SK-N-SH treated with all-trans-retinoic acid at 6 μM for 48 hours (cell line): ENCODE results near the gene SLC1A7.
"Not testable (repeated sequence)": the region's sequence is repeated elsewhere in the genome, so short reads cannot be mapped to it uniquely, and the experiment has no call there.

Experiments
- ATAC-seq: fragments of 200-7000 bp; cut with Tn5 transposase; 3 replicates; pipeline ENCODE4 v1.9.1; 2020; ENCODE audit warnings: mild to moderate bottlenecking, moderate library complexity
- ARNTL ChIP-seq: fragments of 450-650 bp; formaldehyde crosslinking; IDR thresholded peaks from 2 replicates; pipeline ENCODE4 v1.5.0; 2020; ENCODE audit warnings: low read depth, mild to moderate bottlenecking, moderate library complexity, borderline replicate concordance
- BACH2 ChIP-seq: fragments of 250-450 bp; sonication (Bioruptor Pico); IDR thresholded peaks from 2 replicates; pipeline ENCODE4 v1.9.0; 2021; ENCODE audit warnings: mild to moderate bottlenecking, borderline replicate concordance
- CSDC2 ChIP-seq: fragments of 250-450 bp; sonication (Bioruptor Pico); IDR thresholded peaks from 2 replicates; pipeline ENCODE4 v1.5.0; 2020; ENCODE audit warnings: mild to moderate bottlenecking, moderate library complexity
- ESRRG ChIP-seq: fragments of 250-450 bp; sonication (Bioruptor Pico); IDR thresholded peaks from 2 replicates; pipeline ENCODE4 v1.6.1; 2021; ENCODE audit warnings: mild to moderate bottlenecking
- GLIS3 ChIP-seq: fragments of 250-450 bp; sonication (Bioruptor Pico); IDR thresholded peaks from 2 replicates; pipeline ENCODE4 v1.5.0; 2020; ENCODE audit warnings: mild to moderate bottlenecking, moderate library complexity
- ISL1 ChIP-seq: fragments of 250-450 bp; sonication (Bioruptor Pico); IDR thresholded peaks from 2 replicates; pipeline ENCODE4 v2.1.2; 2022; ENCODE audit warnings: mild to moderate bottlenecking, moderate library complexity
- OSR1 ChIP-seq: fragments of 250-450 bp; sonication (Bioruptor Pico); IDR thresholded peaks from 2 replicates; pipeline ENCODE4 v1.8.0; 2022; ENCODE audit warnings: moderate library complexity, mild to moderate bottlenecking, inconsistent platforms
- PPARA ChIP-seq: fragments of 250-450 bp; sonication (Bioruptor Pico); IDR thresholded peaks from 2 replicates; pipeline ENCODE4 v1.5.0; 2020; ENCODE audit warnings: mild to moderate bottlenecking, borderline replicate concordance
- SNAI2 ChIP-seq: fragments of 250-450 bp; sonication (Bioruptor Pico); IDR thresholded peaks from 2 replicates; pipeline ENCODE4 v1.5.0; 2020; ENCODE audit warnings: mild to moderate bottlenecking, moderate library complexity
- TOX ChIP-seq: fragments of 250-450 bp; sonication (Bioruptor Pico); IDR thresholded peaks from 2 replicates; pipeline ENCODE4 v1.8.0; 2021; ENCODE audit warnings: mild to moderate bottlenecking, moderate library complexity, borderline replicate concordance
- TSHZ2 ChIP-seq: fragments of 250-450 bp; sonication (Bioruptor Pico); IDR thresholded peaks from 2 replicates; pipeline ENCODE4 v1.5.0; 2020; ENCODE audit warnings: mild to moderate bottlenecking, moderate library complexity
- ZC3H10 ChIP-seq: fragments of 250-450 bp; sonication (Bioruptor Pico); IDR thresholded peaks from 2 replicates; pipeline ENCODE4 v1.5.1; 2021; ENCODE audit warnings: mild to moderate bottlenecking, moderate library complexity
- ZFP3 ChIP-seq: fragments of 250-450 bp; sonication (Bioruptor Pico); IDR thresholded peaks from 2 replicates; pipeline ENCODE4 v1.5.0; 2020; ENCODE audit warnings: mild to moderate bottlenecking, moderate library complexity
- ZFP30 ChIP-seq: fragments of 450-650 bp; formaldehyde crosslinking; IDR thresholded peaks from 2 replicates; pipeline ENCODE4 v1.5.0; 2022; ENCODE audit warnings: mild to moderate bottlenecking, moderate library complexity
- ZNF565 ChIP-seq: fragments of 450-650 bp; formaldehyde crosslinking; conservative IDR thresholded peaks from 2 replicates; pipeline ENCODE4 v1.5.0; 2020; ENCODE audit warnings: low read depth, mild to moderate bottlenecking, moderate library complexity
- ZNF70 ChIP-seq: fragments of 450-650 bp; formaldehyde crosslinking; IDR thresholded peaks from 2 replicates; pipeline ENCODE4 v1.5.0; 2020; ENCODE audit warnings: mild to moderate bottlenecking, moderate library complexity
- ZNF8 ChIP-seq: fragments of 450-650 bp; formaldehyde crosslinking; IDR thresholded peaks from 2 replicates; pipeline ENCODE4 v1.5.0; 2020; ENCODE audit warnings: mild to moderate bottlenecking, moderate library complexity
- TF ChIP-seq, protein P1 (sequence below): fragments of 250-450 bp; sonication (Bioruptor Pico); IDR thresholded peaks from 2 replicates; pipeline ENCODE4 v1.8.0; 2020; ENCODE audit warnings: mild to moderate bottlenecking, moderate library complexity, borderline replicate concordance
- TF ChIP-seq, protein P2 (sequence below): fragments of 250-450 bp; sonication (Bioruptor Pico); IDR thresholded peaks from 2 replicates; pipeline ENCODE4 v1.5.1; 2020; ENCODE audit warnings: low read depth, mild to moderate bottlenecking, moderate library complexity
- TF ChIP-seq, protein P3 (sequence below): fragments of 250-450 bp; sonication (Bioruptor Pico); IDR thresholded peaks from 2 replicates; pipeline ENCODE4 v1.5.1; 2021; ENCODE audit warnings: mild to moderate bottlenecking, moderate library complexity
- TF ChIP-seq, protein P4 (sequence below): fragments of 250-450 bp; sonication (Bioruptor Pico); IDR thresholded peaks from 2 replicates; pipeline ENCODE4 v1.8.0; 2021; ENCODE audit warnings: low read depth, mild to moderate bottlenecking, moderate library complexity, borderline replicate concordance

SLC1A7 gene

DNA sequence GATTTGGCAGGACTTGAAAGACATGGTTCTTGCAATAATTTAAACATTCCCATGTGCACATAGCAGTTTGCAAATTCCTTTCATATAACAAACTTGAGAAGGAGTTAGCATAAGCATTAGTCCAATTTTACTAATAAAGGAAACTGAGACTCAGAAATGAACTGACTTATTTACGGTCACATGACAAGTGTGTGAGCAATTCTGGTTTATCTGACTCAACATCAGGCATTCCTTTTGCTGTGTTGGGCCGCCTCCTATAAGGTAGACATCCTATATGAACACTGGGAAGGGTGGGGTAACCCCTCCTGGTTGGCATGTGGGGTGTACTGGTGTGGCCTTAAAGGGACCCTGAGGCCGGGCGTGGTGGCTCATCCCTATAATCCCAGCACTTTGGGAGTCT is 45.7 kb upstream of the SLC1A7 start (continued):
- TF ChIP-seq, protein P1, sequence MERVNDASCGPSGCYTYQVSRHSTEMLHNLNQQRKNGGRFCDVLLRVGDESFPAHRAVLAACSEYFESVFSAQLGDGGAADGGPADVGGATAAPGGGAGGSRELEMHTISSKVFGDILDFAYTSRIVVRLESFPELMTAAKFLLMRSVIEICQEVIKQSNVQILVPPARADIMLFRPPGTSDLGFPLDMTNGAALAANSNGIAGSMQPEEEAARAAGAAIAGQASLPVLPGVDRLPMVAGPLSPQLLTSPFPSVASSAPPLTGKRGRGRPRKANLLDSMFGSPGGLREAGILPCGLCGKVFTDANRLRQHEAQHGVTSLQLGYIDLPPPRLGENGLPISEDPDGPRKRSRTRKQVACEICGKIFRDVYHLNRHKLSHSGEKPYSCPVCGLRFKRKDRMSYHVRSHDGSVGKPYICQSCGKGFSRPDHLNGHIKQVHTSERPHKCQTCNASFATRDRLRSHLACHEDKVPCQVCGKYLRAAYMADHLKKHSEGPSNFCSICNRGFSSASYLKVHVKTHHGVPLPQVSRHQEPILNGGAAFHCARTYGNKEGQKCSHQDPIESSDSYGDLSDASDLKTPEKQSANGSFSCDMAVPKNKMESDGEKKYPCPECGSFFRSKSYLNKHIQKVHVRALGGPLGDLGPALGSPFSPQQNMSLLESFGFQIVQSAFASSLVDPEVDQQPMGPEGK (CRISPR knock-in tag), result no peak
- TF ChIP-seq ESRRG (CRISPR knock-in tag), result no peak
- TF ChIP-seq, protein P2, sequence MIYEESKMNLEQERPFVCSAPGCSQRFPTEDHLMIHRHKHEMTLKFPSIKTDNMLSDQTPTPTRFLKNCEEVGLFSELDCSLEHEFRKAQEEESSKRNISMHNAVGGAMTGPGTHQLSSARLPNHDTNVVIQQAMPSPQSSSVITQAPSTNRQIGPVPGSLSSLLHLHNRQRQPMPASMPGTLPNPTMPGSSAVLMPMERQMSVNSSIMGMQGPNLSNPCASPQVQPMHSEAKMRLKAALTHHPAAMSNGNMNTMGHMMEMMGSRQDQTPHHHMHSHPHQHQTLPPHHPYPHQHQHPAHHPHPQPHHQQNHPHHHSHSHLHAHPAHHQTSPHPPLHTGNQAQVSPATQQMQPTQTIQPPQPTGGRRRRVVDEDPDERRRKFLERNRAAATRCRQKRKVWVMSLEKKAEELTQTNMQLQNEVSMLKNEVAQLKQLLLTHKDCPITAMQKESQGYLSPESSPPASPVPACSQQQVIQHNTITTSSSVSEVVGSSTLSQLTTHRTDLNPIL (CRISPR knock-in tag), result no peak

DNA sequence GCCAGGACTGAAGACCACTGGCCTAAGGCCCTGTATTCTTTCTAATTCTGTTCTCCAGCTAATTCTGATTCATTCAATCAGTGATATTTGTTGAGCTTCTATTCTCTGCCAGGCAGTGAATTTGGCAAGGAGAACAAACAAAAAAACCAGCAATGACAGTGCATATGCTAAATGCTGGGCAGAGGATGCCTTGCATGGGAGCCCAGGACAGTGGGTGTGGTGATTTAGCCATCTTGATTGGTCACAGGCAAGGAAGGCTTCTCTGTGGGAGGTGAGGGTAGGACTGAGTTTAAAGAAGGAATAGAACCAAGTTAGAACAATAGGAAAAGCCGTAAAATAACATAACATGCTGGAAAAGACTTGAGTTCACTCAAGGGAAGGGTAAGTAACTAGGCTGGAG is 45.0 kb upstream of the SLC1A7 start:
- ATAC-seq, result no peak

GRCh38 chr1:53186533-53186932 is 44.1 kb upstream of the SLC1A7 start:
- no peak for ATAC-seq
- no peak for TF ChIP-seq GLIS3
- no peak for TF ChIP-seq ZC3H10
- no peak for TF ChIP-seq ISL1 (CRISPR knock-in tag)
- no peak for TF ChIP-seq SNAI2 (CRISPR knock-in tag)
- TF ChIP-seq, all 23 proteins: peak for 0

More for the DNA sequence above, 45.0 kb upstream of the SLC1A7 start:
- TF ChIP-seq BACH2 (CRISPR knock-in tag), result no peak
- TF ChIP-seq GLIS3, result no peak
- TF ChIP-seq ESRRG (CRISPR knock-in tag), result no peak
- no peak for TF ChIP-seq TSHZ2
- no peak for TF ChIP-seq CSDC2 (CRISPR knock-in tag)
- TF ChIP-seq, protein P3, sequence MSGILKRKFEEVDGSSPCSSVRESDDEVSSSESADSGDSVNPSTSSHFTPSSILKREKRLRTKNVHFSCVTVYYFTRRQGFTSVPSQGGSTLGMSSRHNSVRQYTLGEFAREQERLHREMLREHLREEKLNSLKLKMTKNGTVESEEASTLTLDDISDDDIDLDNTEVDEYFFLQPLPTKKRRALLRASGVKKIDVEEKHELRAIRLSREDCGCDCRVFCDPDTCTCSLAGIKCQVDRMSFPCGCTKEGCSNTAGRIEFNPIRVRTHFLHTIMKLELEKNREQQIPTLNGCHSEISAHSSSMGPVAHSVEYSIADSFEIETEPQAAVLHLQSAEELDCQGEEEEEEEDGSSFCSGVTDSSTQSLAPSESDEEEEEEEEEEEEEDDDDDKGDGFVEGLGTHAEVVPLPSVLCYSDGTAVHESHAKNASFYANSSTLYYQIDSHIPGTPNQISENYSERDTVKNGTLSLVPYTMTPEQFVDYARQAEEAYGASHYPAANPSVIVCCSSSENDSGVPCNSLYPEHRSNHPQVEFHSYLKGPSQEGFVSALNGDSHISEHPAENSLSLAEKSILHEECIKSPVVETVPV (CRISPR knock-in tag), result no peak
- no peak for TF ChIP-seq ZNF8 (CRISPR knock-in tag)
- no peak for TF ChIP-seq ZNF565 (CRISPR knock-in tag)
- TF ChIP-seq ZNF70 (CRISPR knock-in tag), result no peak
- TF ChIP-seq ARNTL (CRISPR knock-in tag), result no peak
- TF ChIP-seq, protein P1 (CRISPR knock-in tag), result no peak
- TF ChIP-seq ZFP30 (CRISPR knock-in tag), result no peak
- TF ChIP-seq SNAI2 (CRISPR knock-in tag), result no peak
- TF ChIP-seq ZC3H10, result no peak
- no peak for TF ChIP-seq TOX
- no peak for TF ChIP-seq OSR1 (CRISPR knock-in tag)
- TF ChIP-seq ZFP3 (CRISPR knock-in tag), result no peak
- TF ChIP-seq, protein P4, sequence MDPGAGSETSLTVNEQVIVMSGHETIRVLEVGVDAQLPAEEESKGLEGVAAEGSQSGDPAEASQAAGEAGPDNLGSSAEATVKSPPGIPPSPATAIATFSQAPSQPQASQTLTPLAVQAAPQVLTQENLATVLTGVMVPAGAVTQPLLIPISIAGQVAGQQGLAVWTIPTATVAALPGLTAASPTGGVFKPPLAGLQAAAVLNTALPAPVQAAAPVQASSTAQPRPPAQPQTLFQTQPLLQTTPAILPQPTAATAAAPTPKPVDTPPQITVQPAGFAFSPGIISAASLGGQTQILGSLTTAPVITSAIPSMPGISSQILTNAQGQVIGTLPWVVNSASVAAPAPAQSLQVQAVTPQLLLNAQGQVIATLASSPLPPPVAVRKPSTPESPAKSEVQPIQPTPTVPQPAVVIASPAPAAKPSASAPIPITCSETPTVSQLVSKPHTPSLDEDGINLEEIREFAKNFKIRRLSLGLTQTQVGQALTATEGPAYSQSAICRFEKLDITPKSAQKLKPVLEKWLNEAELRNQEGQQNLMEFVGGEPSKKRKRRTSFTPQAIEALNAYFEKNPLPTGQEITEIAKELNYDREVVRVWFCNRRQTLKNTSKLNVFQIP (CRISPR knock-in tag), result no peak
- TF ChIP-seq PPARA (CRISPR knock-in tag), result no peak

- not testable (repeated sequence) for ATAC-seq
Observed at GRCh38 chr1:53185955-53186297, 43.5 kb upstream of the SLC1A7 start.
